Measurements from ENCODE around the gene PLA2G4E. TPM values are rescaled to one million over a fixed set of nuclear protein-coding genes. Genes with fewer than 3 reads are reported as not detected.

The PLA2G4E gene
- total and polyA plus RNA-seq, 8 donors = 0.06 to 1.2 (median 0.09) TPM

GRCh38 chr15:41955807-41956525 lies 64.9 kb downstream of the PLA2G4E start:
- peaks cover 0 to 32% of the 10 kb centered on the region in 2 donors for H3K36me3 ChIP-seq
- no peaks in the 10 kb centered on the region for H3K27me3 ChIP-seq
- no peaks in the 10 kb centered on the region for H3K9me3 ChIP-seq
- H3K27ac ChIP-seq = no peak overlapping the region
- peaks cover 14 to 37% of the 10 kb centered on the region in 2 donors for H3K4me1 ChIP-seq
- no peak overlapping the region for H3K4me3 ChIP-seq
- intact Hi-C loops (cut with DNase I) = no loop called here
- no peak for TF ChIP-seq CTCF (IDR thresholded peaks at IDR 0.05)
- ATAC-seq (peak; percentile 45), DNase-seq (no peak)

- ATAC-seq (no peak), DNase-seq (no peak)
- no peak overlapping the region for H3K4me3 ChIP-seq
- H3K27me3 ChIP-seq = no peaks in the 10 kb centered on the region
- intact Hi-C loops (cut with DNase I) = no loop called here
- H3K36me3 ChIP-seq = peaks cover 0 to 34% of the 10 kb centered on the region in 2 donors
- H3K9me3 ChIP-seq = no peaks in the 10 kb centered on the region
- no peak for TF ChIP-seq CTCF (IDR thresholded peaks at IDR 0.05)
- H3K4me1 ChIP-seq = peaks cover 14 to 36% of the 10 kb centered on the region in 2 donors
- no peak overlapping the region for H3K27ac ChIP-seq
These were observed 65.7 kb downstream of the PLA2G4E start for GRCh38 chr15:41955100-41955499.

- peaks cover 22 to 47% of the 10 kb centered on the region in 2 donors for H3K4me1 ChIP-seq
- intact Hi-C loops (cut with DNase I) = no loop called here
These were observed 66.8 kb downstream of the PLA2G4E start for GRCh38 chr15:41954036-41954435.

GRCh38 chr15:41952013-41952563 lies 68.8 kb downstream of the PLA2G4E start:
- intact Hi-C loops (cut with DNase I) = no loop called here
- no peak overlapping the region for H3K27ac ChIP-seq

More at GRCh38 chr15:41954036-41954435, 66.8 kb downstream of the PLA2G4E start:
- no peak for TF ChIP-seq CTCF (IDR thresholded peaks at IDR 0.05)
- Histone ChIP-seq H3K27me3 (no peaks in the 10 kb centered on the region), H3K27ac (no peak overlapping the region), H3K9me3 (no peaks in the 10 kb centered on the region), H3K36me3 (peaks cover 0 to 34% of the 10 kb centered on the region in 2 donors), H3K4me3 (no peak overlapping the region)
- ATAC-seq (no peak), DNase-seq (no peak)

More at GRCh38 chr15:41952013-41952563, 68.8 kb downstream of the PLA2G4E start:
- DNase-seq (no peak), ATAC-seq (no peak)
- peaks cover 13 to 33% of the 10 kb centered on the region in 2 donors for H3K4me1 ChIP-seq
- TF ChIP-seq CTCF (IDR thresholded peaks at IDR 0.05) = no peak
- no peak overlapping the region for H3K4me3 ChIP-seq
- H3K27me3 ChIP-seq = no peaks in the 10 kb centered on the region
- H3K36me3 ChIP-seq = peaks cover 0 to 34% of the 10 kb centered on the region in 2 donors
- no peaks in the 10 kb centered on the region for H3K9me3 ChIP-seq
